ENCODE results near the gene GLI3.

GLI3 gene

GRCh38 chr7:41912851-41913567, 324.0 kb downstream of the GLI3 start:
- POLR2A ChIA-PET, result interaction anchor here (0.5 to 0.8 kb wide), 2 partner anchors 14 to 211 kb away, joined by 3 to 4 read pairs; partner anchors contain the start of gene INHBA
- TF ChIP-seq CTCF (IDR thresholded peaks at IDR 0.05; ENCODE audit: insufficient read depth, low read length, missing control alignments), result no peak
- no peak overlapping the region for H3K4me3 ChIP-seq (ENCODE audit: low read depth, low read length)
- CTCF ChIA-PET, result interaction anchor here (0.6 to 2.0 kb wide), 4 partner anchors 28 to 346 kb away, joined by 3 to 4 read pairs (median 4); no protein-coding TSS in a partner anchor
- DNase-seq (ENCODE audit: low read depth, low spot score), result peak; percentile 53

GRCh38 chr7:41912426-41912825, 324.6 kb downstream of the GLI3 start:
- POLR2A ChIA-PET, result interaction anchor here (0.5 kb wide), 1 partner anchor 13 kb away, joined by 3 read pairs; no protein-coding TSS in a partner anchor
- no peak for DNase-seq (ENCODE audit: low read depth, low spot score)
- CTCF ChIA-PET, result interaction anchor here (1.9 to 2.8 kb wide), 3 partner anchors 28 to 208 kb away, joined by 4 to 8 read pairs (median 4); no protein-coding TSS in a partner anchor
- no peak for TF ChIP-seq CTCF (IDR thresholded peaks at IDR 0.05; ENCODE audit: insufficient read depth, low read length, missing control alignments)
- no peak overlapping the region for H3K4me3 ChIP-seq (ENCODE audit: low read depth, low read length)

GRCh38 chr7:41911792-41912191, 325.2 kb downstream of the GLI3 start:
- ChIA-PET CTCF (interaction anchor here (1.9 to 2.8 kb wide), 2 partner anchors 28 to 29 kb away, joined by 4 to 8 read pairs; no protein-coding TSS in a partner anchor), POLR2A (no interaction called here)
- TF ChIP-seq CTCF (IDR thresholded peaks at IDR 0.05; ENCODE audit: insufficient read depth, low read length, missing control alignments), result no peak
- H3K4me3 ChIP-seq (ENCODE audit: low read depth, low read length), result no peak overlapping the region
- DNase-seq (ENCODE audit: low read depth, low spot score), result peak; percentile 78
